Measurements from ENCODE around the gene TMC8. TPM values are rescaled to one million over a fixed set of nuclear protein-coding genes. Genes with fewer than 3 reads are reported as not detected.

The TMC8 gene
- total RNA-seq, 1 experiment from 2014 or later: not detected

GRCh38 chr17:78154903-78155811 lies 24.6 kb downstream of the TMC8 start:
- Histone ChIP-seq H3K9me3 (no peaks in the 10 kb centered on the region), H3K4me1 (peaks cover 25% of the 10 kb centered on the region), H3K36me3 (ENCODE audit: control insufficient read depth, insufficient read depth, low read length) (no peaks in the 10 kb centered on the region), H3K27me3 (replicated peaks; ENCODE audit: control insufficient read depth, insufficient read depth, low read length) (no peaks in the 10 kb centered on the region), H3K4me3 (ENCODE audit: low read depth, low read length) (no peak overlapping the region)
- no peak for DNase-seq
- TF ChIP-seq, protein P1, sequence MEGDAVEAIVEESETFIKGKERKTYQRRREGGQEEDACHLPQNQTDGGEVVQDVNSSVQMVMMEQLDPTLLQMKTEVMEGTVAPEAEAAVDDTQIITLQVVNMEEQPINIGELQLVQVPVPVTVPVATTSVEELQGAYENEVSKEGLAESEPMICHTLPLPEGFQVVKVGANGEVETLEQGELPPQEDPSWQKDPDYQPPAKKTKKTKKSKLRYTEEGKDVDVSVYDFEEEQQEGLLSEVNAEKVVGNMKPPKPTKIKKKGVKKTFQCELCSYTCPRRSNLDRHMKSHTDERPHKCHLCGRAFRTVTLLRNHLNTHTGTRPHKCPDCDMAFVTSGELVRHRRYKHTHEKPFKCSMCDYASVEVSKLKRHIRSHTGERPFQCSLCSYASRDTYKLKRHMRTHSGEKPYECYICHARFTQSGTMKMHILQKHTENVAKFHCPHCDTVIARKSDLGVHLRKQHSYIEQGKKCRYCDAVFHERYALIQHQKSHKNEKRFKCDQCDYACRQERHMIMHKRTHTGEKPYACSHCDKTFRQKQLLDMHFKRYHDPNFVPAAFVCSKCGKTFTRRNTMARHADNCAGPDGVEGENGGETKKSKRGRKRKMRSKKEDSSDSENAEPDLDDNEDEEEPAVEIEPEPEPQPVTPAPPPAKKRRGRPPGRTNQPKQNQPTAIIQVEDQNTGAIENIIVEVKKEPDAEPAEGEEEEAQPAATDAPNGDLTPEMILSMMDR (IDR thresholded peaks at IDR 0.05; ENCODE audit: insufficient read depth in 1 of 2, low read depth in 1 of 2, low read length in 1 of 2, severe bottlenecking in 1 of 2, unreplicated experiment in 1 of 2): no peak
- Mint-ChIP-seq H3K36me3 (ENCODE audit: insufficient read depth, unreplicated experiment) (peaks cover 7% of the 10 kb centered on the region), H3K4me1 (ENCODE audit: low read depth, unreplicated experiment) (peaks cover 11% of the 10 kb centered on the region), H3K9me3 (ENCODE audit: unreplicated experiment) (no peaks in the 10 kb centered on the region), H3K27me3 (ENCODE audit: insufficient read depth, unreplicated experiment) (no peaks in the 10 kb centered on the region), H3K27ac (ENCODE audit: unreplicated experiment) (no peak overlapping the region), H3K4me3 (ENCODE audit: unreplicated experiment) (no peak overlapping the region)
- ChIA-PET CTCF (interaction anchor here (0.7 kb wide), 1 partner anchor 31 kb away, joined by 5 read pairs; the partner anchor contains the start of gene TK1), POLR2A (no interaction called here)
- intact Hi-C loops (cut with micrococcal nuclease; ENCODE audit: unreplicated experiment): no loop called here
- BruUV-seq (replicated peaks): no TSS peak

- H3K27me3 Mint-ChIP-seq (ENCODE audit: insufficient read depth, unreplicated experiment): no peaks in the 10 kb centered on the region
- CTCF ChIA-PET: no interaction called here
- H3K4me1 ChIP-seq: no peaks in the 10 kb centered on the region
- H3K4me3 ChIP-seq (ENCODE audit: low read depth, low read length): no peak overlapping the region
- H3K36me3 ChIP-seq (ENCODE audit: control insufficient read depth, insufficient read depth, low read length): no peaks in the 10 kb centered on the region
- no peaks in the 10 kb centered on the region for H3K4me1 Mint-ChIP-seq (ENCODE audit: low read depth, unreplicated experiment)
- no peaks in the 10 kb centered on the region for H3K9me3 Mint-ChIP-seq (ENCODE audit: unreplicated experiment)
- intact Hi-C loops (cut with micrococcal nuclease; ENCODE audit: unreplicated experiment): no loop called here
- no peak overlapping the region for H3K4me3 Mint-ChIP-seq (ENCODE audit: unreplicated experiment)
- no TSS peak for BruUV-seq (replicated peaks)
- H3K36me3 Mint-ChIP-seq (ENCODE audit: insufficient read depth, unreplicated experiment): peaks cover 7% of the 10 kb centered on the region
- no peak for DNase-seq
- POLR2A ChIA-PET: no interaction called here
- H3K27me3 ChIP-seq (replicated peaks; ENCODE audit: control insufficient read depth, insufficient read depth, low read length): no peaks in the 10 kb centered on the region
- TF ChIP-seq, protein P1 (IDR thresholded peaks at IDR 0.05; ENCODE audit: insufficient read depth in 1 of 2, low read depth in 1 of 2, low read length in 1 of 2, severe bottlenecking in 1 of 2, unreplicated experiment in 1 of 2): no peak
- no peak overlapping the region for H3K27ac Mint-ChIP-seq (ENCODE audit: unreplicated experiment)
- no peaks in the 10 kb centered on the region for H3K9me3 ChIP-seq
Measured at GRCh38 chr17:78159575-78160158, 29.1 kb downstream of the TMC8 start.

DNA sequence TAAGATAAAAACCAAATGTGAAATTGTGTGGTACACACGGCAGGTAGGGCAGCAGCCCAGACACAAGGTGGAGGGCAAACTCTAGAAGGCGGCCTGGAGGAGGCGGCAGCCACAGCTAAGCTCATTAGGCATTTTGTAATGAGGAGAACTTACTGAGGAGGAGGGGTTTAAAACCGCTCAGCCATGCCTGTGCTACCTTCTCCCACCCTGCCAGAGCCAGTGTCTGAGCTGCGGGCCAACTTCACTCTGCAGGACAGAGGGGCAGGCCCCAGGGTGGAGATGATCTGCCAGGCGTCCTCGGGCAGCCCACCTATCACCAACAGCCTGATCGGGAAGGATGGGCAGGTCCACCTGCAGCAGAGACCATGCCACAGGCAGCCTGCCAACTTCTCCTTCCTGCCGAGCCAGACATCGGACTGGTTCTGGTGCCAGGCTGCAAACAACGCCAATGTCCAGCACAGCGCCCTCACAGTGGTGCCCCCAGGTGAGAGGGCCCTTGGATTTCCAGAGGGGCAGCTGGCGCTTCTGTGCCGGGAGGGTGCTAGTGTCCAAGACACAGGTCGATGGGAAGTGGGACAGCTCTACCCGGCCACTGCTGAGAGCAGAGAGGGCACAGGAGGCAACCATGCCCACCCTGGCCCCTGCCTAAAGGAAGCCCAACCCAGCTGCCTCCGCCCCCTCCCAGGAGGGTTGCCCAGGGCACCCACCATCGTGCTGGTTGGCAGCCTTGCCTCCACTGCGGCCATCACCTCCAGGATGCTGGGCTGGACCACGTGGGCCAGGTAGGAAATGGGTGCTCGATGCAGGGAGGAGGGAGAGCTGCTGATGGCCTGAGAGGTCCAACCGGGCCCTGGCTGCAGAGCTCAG lies 33.5 kb downstream of the TMC8 start:
- CTCF ChIA-PET: no interaction called here

More for the DNA sequence above, 33.5 kb downstream of the TMC8 start:
- Histone ChIP-seq H3K9me3 (no peaks in the 10 kb centered on the region), H3K4me3 (ENCODE audit: low read depth, low read length) (no peak overlapping the region), H3K27me3 (replicated peaks; ENCODE audit: control insufficient read depth, insufficient read depth, low read length) (no peaks in the 10 kb centered on the region), H3K36me3 (ENCODE audit: control insufficient read depth, insufficient read depth, low read length) (no peaks in the 10 kb centered on the region), H3K4me1 (no peaks in the 10 kb centered on the region; the same call in 1 of the 2 replicates)
- no peak for DNase-seq
- Mint-ChIP-seq H3K4me3 (ENCODE audit: unreplicated experiment) (no peak overlapping the region), H3K36me3 (ENCODE audit: insufficient read depth, unreplicated experiment) (peaks cover 11% of the 10 kb centered on the region), H3K27ac (ENCODE audit: unreplicated experiment) (no peak overlapping the region), H3K9me3 (ENCODE audit: unreplicated experiment) (no peaks in the 10 kb centered on the region), H3K27me3 (ENCODE audit: insufficient read depth, unreplicated experiment) (no peaks in the 10 kb centered on the region), H3K4me1 (ENCODE audit: low read depth, unreplicated experiment) (no peaks in the 10 kb centered on the region)
- POLR2A ChIA-PET: no interaction called here
- TF ChIP-seq, protein P1 (IDR thresholded peaks at IDR 0.05; ENCODE audit: insufficient read depth in 1 of 2, low read depth in 1 of 2, low read length in 1 of 2, severe bottlenecking in 1 of 2, unreplicated experiment in 1 of 2): no peak
- BruUV-seq (replicated peaks): no TSS peak
- intact Hi-C loops (cut with micrococcal nuclease; ENCODE audit: unreplicated experiment): no loop called here

All from Caco-2 (cell line).